ENCODE data around the gene TTLL7. TPM values are rescaled to one million over a fixed set of nuclear protein-coding genes. Genes with fewer than 3 reads are reported as not detected.

Gene TTLL7
- polyA plus RNA-seq, 1 donor from 2014 or later = 88.1 TPM

DNA sequence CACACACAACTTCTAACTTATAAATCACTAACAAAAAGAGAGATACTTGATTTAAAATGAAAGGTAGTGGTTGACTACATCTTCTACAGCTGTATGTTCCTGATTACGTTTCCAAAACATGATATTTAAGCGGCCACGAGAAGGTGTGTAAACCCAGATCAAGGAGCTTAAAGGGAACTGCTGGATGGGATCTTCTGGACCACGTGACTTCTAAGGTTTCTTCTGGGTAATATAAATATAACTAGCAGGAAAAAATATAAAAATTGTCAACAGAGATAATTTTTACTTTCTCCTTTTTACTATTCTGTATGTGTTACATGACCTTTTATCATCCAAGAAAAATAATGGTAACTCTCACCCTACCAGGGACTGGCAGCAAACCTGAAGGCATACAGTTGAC, 66.2 kb downstream of the TTLL7 start:
- no peak overlapping the region for H3K9ac ChIP-seq (ENCODE audit: low read length)
- no peak overlapping the region for H3K27ac ChIP-seq (ENCODE audit: low read length)
- H3K4me3 ChIP-seq (ENCODE audit: low read length) = no peak overlapping the region
- H3F3A ChIP-seq (ENCODE audit: insufficient read depth, low read length, poor library complexity, severe bottlenecking) = no peaks in the 10 kb centered on the region
- TF ChIP-seq SMC3 (conservative IDR thresholded peaks at IDR 0.05; ENCODE audit: poor library complexity) = no peak
- TF ChIP-seq, protein P1, sequence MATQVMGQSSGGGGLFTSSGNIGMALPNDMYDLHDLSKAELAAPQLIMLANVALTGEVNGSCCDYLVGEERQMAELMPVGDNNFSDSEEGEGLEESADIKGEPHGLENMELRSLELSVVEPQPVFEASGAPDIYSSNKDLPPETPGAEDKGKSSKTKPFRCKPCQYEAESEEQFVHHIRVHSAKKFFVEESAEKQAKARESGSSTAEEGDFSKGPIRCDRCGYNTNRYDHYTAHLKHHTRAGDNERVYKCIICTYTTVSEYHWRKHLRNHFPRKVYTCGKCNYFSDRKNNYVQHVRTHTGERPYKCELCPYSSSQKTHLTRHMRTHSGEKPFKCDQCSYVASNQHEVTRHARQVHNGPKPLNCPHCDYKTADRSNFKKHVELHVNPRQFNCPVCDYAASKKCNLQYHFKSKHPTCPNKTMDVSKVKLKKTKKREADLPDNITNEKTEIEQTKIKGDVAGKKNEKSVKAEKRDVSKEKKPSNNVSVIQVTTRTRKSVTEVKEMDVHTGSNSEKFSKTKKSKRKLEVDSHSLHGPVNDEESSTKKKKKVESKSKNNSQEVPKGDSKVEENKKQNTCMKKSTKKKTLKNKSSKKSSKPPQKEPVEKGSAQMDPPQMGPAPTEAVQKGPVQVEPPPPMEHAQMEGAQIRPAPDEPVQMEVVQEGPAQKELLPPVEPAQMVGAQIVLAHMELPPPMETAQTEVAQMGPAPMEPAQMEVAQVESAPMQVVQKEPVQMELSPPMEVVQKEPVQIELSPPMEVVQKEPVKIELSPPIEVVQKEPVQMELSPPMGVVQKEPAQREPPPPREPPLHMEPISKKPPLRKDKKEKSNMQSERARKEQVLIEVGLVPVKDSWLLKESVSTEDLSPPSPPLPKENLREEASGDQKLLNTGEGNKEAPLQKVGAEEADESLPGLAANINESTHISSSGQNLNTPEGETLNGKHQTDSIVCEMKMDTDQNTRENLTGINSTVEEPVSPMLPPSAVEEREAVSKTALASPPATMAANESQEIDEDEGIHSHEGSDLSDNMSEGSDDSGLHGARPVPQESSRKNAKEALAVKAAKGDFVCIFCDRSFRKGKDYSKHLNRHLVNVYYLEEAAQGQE (IDR thresholded peaks at IDR 0.05; ENCODE audit: borderline replicate concordance) = no peak
- TF ChIP-seq RAD21 (conservative IDR thresholded peaks at IDR 0.05) = no peak
- TF ChIP-seq POLR2AphosphoS5 (IDR thresholded peaks at IDR 0.05) = no peak
- TF ChIP-seq TAF1 (IDR thresholded peaks at IDR 0.05; ENCODE audit: low read depth) = no peak
- no peak for TF ChIP-seq EZH2 (IDR thresholded peaks at IDR 0.05; ENCODE audit: borderline replicate concordance, insufficient read depth, low read length, poor library complexity, severe bottlenecking)
- TF ChIP-seq, protein P2, sequence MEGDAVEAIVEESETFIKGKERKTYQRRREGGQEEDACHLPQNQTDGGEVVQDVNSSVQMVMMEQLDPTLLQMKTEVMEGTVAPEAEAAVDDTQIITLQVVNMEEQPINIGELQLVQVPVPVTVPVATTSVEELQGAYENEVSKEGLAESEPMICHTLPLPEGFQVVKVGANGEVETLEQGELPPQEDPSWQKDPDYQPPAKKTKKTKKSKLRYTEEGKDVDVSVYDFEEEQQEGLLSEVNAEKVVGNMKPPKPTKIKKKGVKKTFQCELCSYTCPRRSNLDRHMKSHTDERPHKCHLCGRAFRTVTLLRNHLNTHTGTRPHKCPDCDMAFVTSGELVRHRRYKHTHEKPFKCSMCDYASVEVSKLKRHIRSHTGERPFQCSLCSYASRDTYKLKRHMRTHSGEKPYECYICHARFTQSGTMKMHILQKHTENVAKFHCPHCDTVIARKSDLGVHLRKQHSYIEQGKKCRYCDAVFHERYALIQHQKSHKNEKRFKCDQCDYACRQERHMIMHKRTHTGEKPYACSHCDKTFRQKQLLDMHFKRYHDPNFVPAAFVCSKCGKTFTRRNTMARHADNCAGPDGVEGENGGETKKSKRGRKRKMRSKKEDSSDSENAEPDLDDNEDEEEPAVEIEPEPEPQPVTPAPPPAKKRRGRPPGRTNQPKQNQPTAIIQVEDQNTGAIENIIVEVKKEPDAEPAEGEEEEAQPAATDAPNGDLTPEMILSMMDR (IDR thresholded peaks at IDR 0.05; ENCODE audit: poor library complexity, severe bottlenecking) = no peak
- no peak for TF ChIP-seq EP300 (conservative IDR thresholded peaks at IDR 0.05; ENCODE audit: poor library complexity, severe bottlenecking)
- TF ChIP-seq MXI1 (conservative IDR thresholded peaks at IDR 0.05; ENCODE audit: poor library complexity, severe bottlenecking) = no peak
- no peak overlapping the region for H3K4me2 ChIP-seq (ENCODE audit: low read length)
- H2AFZ ChIP-seq (ENCODE audit: low read depth, low read length) = no peak overlapping the region
- H3K27me3 ChIP-seq (ENCODE audit: insufficient read depth, low read depth, low read length) = no peaks in the 10 kb centered on the region
- no peaks in the 10 kb centered on the region for H4K20me1 ChIP-seq (ENCODE audit: insufficient read depth)
- H3K79me2 ChIP-seq (replicated peaks; ENCODE audit: insufficient read depth, low read length) = no peaks in the 10 kb centered on the region
- no peaks in the 10 kb centered on the region for H3K9me2 ChIP-seq (ENCODE audit: insufficient read depth, low read length)
- H3K9me3 ChIP-seq (ENCODE audit: low read length) = no peaks in the 10 kb centered on the region
- H3K36me3 ChIP-seq (ENCODE audit: insufficient read depth, low read length) = peaks cover 6% of the 10 kb centered on the region

DNA sequence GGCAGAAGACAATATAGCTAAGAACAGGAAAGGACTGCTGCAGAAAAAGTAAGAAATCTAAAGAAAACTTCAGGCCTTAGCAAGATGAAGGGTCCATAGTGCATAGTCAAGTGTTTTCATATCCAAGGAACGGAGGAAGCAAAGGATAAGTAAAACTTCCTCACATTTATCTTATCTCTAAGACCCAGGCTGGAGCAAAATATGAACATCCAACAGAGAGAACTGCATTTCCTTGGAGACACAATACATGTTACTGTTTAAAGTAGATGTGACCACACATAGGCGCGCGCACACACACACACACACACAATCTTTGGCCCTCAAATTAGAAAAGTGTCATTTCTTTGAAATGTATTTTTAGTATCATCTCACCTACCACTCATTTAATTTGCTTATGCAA, 66.7 kb downstream of the TTLL7 start:
- no peak overlapping the region for H3K9ac ChIP-seq (ENCODE audit: low read length)
- no peaks in the 10 kb centered on the region for H3K79me2 ChIP-seq (replicated peaks; ENCODE audit: insufficient read depth, low read length)
- H3K27me3 ChIP-seq (ENCODE audit: insufficient read depth, low read depth, low read length) = no peaks in the 10 kb centered on the region
- no peaks in the 10 kb centered on the region for H3K9me2 ChIP-seq (ENCODE audit: insufficient read depth, low read length)
- no peak for TF ChIP-seq MXI1 (conservative IDR thresholded peaks at IDR 0.05; ENCODE audit: poor library complexity, severe bottlenecking)
- TF ChIP-seq RAD21 (conservative IDR thresholded peaks at IDR 0.05) = no peak
- TF ChIP-seq EP300 (conservative IDR thresholded peaks at IDR 0.05; ENCODE audit: poor library complexity, severe bottlenecking) = no peak
- no peak for TF ChIP-seq POLR2AphosphoS5 (IDR thresholded peaks at IDR 0.05)
- no peak overlapping the region for H2AFZ ChIP-seq (ENCODE audit: low read depth, low read length)
- H4K20me1 ChIP-seq (ENCODE audit: insufficient read depth) = no peaks in the 10 kb centered on the region
- H3K27ac ChIP-seq (ENCODE audit: low read length) = no peak overlapping the region
- H3K36me3 ChIP-seq (ENCODE audit: insufficient read depth, low read length) = peaks cover 6% of the 10 kb centered on the region
- H3K9me3 ChIP-seq (ENCODE audit: low read length) = no peaks in the 10 kb centered on the region
- H3F3A ChIP-seq (ENCODE audit: insufficient read depth, low read length, poor library complexity, severe bottlenecking) = no peaks in the 10 kb centered on the region
- H3K4me2 ChIP-seq (ENCODE audit: low read length) = no peak overlapping the region
- no peak overlapping the region for H3K4me3 ChIP-seq (ENCODE audit: low read length)
